GM23248 (cell line): ENCODE data around the gene GNA15. TPM values are rescaled to one million over a fixed set of nuclear protein-coding genes. Genes with fewer than 3 reads are reported as not detected.

ENCODE experiments used
- DNase-seq: peaks from one replicate; pipeline ENCODE4 v3.0.0-alpha.2; 2015
- H2AFZ ChIP-seq: fragments of 200-600 bp; sonication (generic); 2 replicates; pipeline ENCODE4 v1.6.1; 2016; ENCODE audit warnings: antibody characterized with exemption
- H3F3A ChIP-seq: fragments of 200-600 bp; sonication (generic); 2 replicates; pipeline ENCODE4 v1.6.1; 2016; ENCODE audit warnings: mild to moderate bottlenecking, antibody characterized with exemption, mixed run types; ENCODE audit not compliant: insufficient read depth
- H3K27ac ChIP-seq: fragments of 200-600 bp; sonication (generic); 2 replicates; pipeline ENCODE4 v1.5.1; 2016; ENCODE audit warnings: mild to moderate bottlenecking
- H3K27me3 ChIP-seq: fragments of 200-600 bp; sonication (generic); replicated peaks from 2 replicates; pipeline ENCODE4 v1.6.1; 2016; ENCODE audit warnings: mild to moderate bottlenecking; ENCODE audit not compliant: insufficient read depth
- H3K36me3 ChIP-seq: fragments of 200-600 bp; sonication (generic); 2 replicates; pipeline ENCODE4 v1.6.1; 2016; ENCODE audit warnings: low read depth, mild to moderate bottlenecking
- H3K4me1 ChIP-seq: fragments of 200-600 bp; sonication (generic); 2 replicates; pipeline ENCODE4 v1.6.1; 2016; ENCODE audit warnings: mild to moderate bottlenecking; ENCODE audit not compliant: insufficient read depth
- H3K4me2 ChIP-seq: fragments of 200-600 bp; sonication (generic); one replicate; pipeline ENCODE4 v1.6.1; 2016; ENCODE audit warnings: mild to moderate bottlenecking; ENCODE audit not compliant: unreplicated experiment
- H3K4me3 ChIP-seq: fragments of 200-600 bp; sonication (generic); 2 replicates; pipeline ENCODE4 v1.5.1; 2016; ENCODE audit warnings: mild to moderate bottlenecking
- H3K79me2 ChIP-seq: fragments of 200-600 bp; sonication (generic); 2 replicates; pipeline ENCODE4 v1.6.1; 2016; ENCODE audit warnings: mild to moderate bottlenecking; ENCODE audit not compliant: insufficient read depth
- H3K9ac ChIP-seq: fragments of 200-600 bp; sonication (generic); 2 replicates; pipeline ENCODE4 v1.6.1; 2016; ENCODE audit warnings: mild to moderate bottlenecking
- H3K9me2 ChIP-seq: fragments of 200-600 bp; sonication (generic); 2 replicates; pipeline ENCODE4 v1.6.1; 2016; ENCODE audit warnings: mixed run types, mild to moderate bottlenecking, moderate library complexity; ENCODE audit not compliant: insufficient read depth
- H3K9me3 ChIP-seq: fragments of 200-600 bp; sonication (generic); one replicate; pipeline ENCODE4 v1.6.1; 2017; ENCODE audit warnings: low read depth
- H4K20me1 ChIP-seq: fragments of 200-600 bp; sonication (generic); 2 replicates; pipeline ENCODE4 v1.6.0; 2016; ENCODE audit not compliant: insufficient read depth
- EZH2 ChIP-seq: fragments of 200-600 bp; sonication (generic); IDR thresholded peaks from 2 replicates; pipeline ENCODE4 v1.6.1; 2018; ENCODE audit warnings: antibody characterized with exemption, mild to moderate bottlenecking; ENCODE audit not compliant: insufficient read depth, poor library complexity, severe bottlenecking
- EZH2phosphoT487 ChIP-seq: fragments of 200-600 bp; sonication (generic); IDR thresholded peaks from 2 replicates; pipeline ENCODE4 v1.6.1; 2018; ENCODE audit warnings: antibody characterized with exemption, moderate library complexity, mild to moderate bottlenecking, low read depth; ENCODE audit not compliant: insufficient read depth
- WGBS, 2 experiments: methylation state at CpG; one replicate each; pipeline ENCODE4 v1.1.6; 2015 to 2017; ENCODE audit warnings: low lambda C conversion rate in 2 of 2, low coverage in 1 of 2; ENCODE audit errors: missing lambda C conversion rate in 2 of 2; 5-methylcytosine and 5-hydroxymethylcytosine counted together
- in situ Hi-C: fragments of 300-500 bp; cut with MboI; formaldehyde crosslinking; loops from 2 replicates; pipeline ENCODE4 v1.15.0; 2020
- polyA plus RNA-seq: library from polyadenylated mRNA; unstranded; fragments of >200 nt; fragmentation: Nextera tagmentation; extraction: Ambion mirVana; gene quantifications from 2 replicates; pipeline ENCODE4 v1.2.1, GENCODE V29; 2016
- total RNA-seq: library from RNA; depleted of rRNA; stranded (reverse); fragments of >200 nt; shearing (Covaris generic); gene quantifications from 2 replicates; pipeline ENCODE4 v1.2.3, GENCODE V29; 2014

Gene GNA15
- total and polyA plus RNA-seq, 2 experiments from 2014 or later = not detected

DNA sequence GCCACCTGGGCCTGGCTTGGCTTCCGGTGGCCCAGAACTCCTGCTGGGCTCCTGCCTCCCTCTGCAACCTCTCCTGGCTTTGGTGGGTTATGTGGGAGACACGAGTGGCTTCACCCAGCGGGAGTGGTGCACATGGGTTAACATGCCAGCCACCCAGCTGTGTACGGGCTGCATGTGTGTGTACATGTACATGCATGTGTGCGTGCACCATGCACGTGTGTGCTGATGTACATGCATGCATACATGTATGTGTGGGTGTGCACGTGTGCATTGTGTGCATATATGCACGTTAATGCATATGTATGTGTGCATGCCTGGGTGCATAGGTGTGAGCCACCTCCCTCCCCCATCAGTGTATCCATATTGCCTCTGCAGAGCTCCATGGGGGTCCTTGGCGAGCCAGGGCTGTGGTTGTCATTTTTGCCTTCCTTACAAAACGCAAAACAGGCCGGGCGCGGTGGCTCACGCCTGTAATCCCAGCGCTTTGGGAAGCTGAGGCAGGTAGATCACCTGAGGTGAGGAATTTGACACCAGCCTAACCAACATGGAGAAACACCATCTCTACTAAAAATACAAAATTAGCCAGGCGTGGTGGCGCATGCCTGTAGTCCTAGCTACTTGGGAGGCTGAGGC, 29.2 kb upstream of the GNA15 start:
- Histone ChIP-seq H3K36me3 (no peaks in the 10 kb centered on the region), H2AFZ (no peak overlapping the region), H3K9me3 (no peaks in the 10 kb centered on the region), H3K4me1 (no peaks in the 10 kb centered on the region; the same call in 1 of the 2 replicates), H3K4me3 (no peak overlapping the region), H3K79me2 (peaks cover 98% of the 10 kb centered on the region), H4K20me1 (peaks cover 4% of the 10 kb centered on the region; the same call in 1 of the 2 replicates), H3K9me2 (no peaks in the 10 kb centered on the region), H3K9ac (no peak overlapping the region), H3F3A (no peaks in the 10 kb centered on the region), H3K27ac (no peak overlapping the region), H3K27me3 (no peaks in the 10 kb centered on the region), H3K4me2 (no peak overlapping the region)
- 90 to 92% methylated on average over 17 of the region's 17 CpGs for WGBS, 2 experiments
- DNase-seq = no peak
- TF ChIP-seq EZH2phosphoT487 = no peak
- no peak for TF ChIP-seq EZH2
- in situ Hi-C loops = no loop called here

- 85 to 88% methylated on average over 7 of the region's 7 CpGs for WGBS, 2 experiments
- no peak for TF ChIP-seq EZH2phosphoT487
- TF ChIP-seq EZH2 = no peak
- Histone ChIP-seq H2AFZ (no peak overlapping the region), H3F3A (no peaks in the 10 kb centered on the region), H3K27me3 (no peaks in the 10 kb centered on the region), H3K9me2 (no peaks in the 10 kb centered on the region), H3K4me1 (no peaks in the 10 kb centered on the region; the same call in 1 of the 2 replicates), H3K4me2 (no peak overlapping the region), H3K79me2 (peaks cover 98% of the 10 kb centered on the region), H3K4me3 (no peak overlapping the region), H4K20me1 (peaks cover 4% of the 10 kb centered on the region; the same call in 1 of the 2 replicates), H3K9ac (no peak overlapping the region), H3K36me3 (no peaks in the 10 kb centered on the region), H3K27ac (no peak overlapping the region), H3K9me3 (no peaks in the 10 kb centered on the region)
- DNase-seq = no peak
- in situ Hi-C loops = no loop called here
These were observed 28.2 kb upstream of the GNA15 start for GRCh38 chr19:3107658-3108057.

GRCh38 chr19:3108775-3109174, 27.1 kb upstream of the GNA15 start:
- Histone ChIP-seq H2AFZ (no peak overlapping the region), H3K4me3 (no peak overlapping the region), H3K9me2 (no peaks in the 10 kb centered on the region), H3K4me1 (no peaks in the 10 kb centered on the region; the same call in 1 of the 2 replicates), H3K4me2 (no peak overlapping the region), H3K79me2 (peaks cover 98% of the 10 kb centered on the region), H3K9ac (no peak overlapping the region), H3K36me3 (no peaks in the 10 kb centered on the region), H3K9me3 (no peaks in the 10 kb centered on the region), H4K20me1 (peaks cover 2% of the 10 kb centered on the region; the same call in 1 of the 2 replicates), H3K27me3 (no peaks in the 10 kb centered on the region), H3F3A (no peaks in the 10 kb centered on the region), H3K27ac (no peak overlapping the region)
- in situ Hi-C loops = no loop called here
- TF ChIP-seq EZH2 (no peak), EZH2phosphoT487 (no peak)
- DNase-seq = peak; percentile 74
- 22 to 32% methylated on average over 5 of the region's 5 CpGs for WGBS, 2 experiments

- TF ChIP-seq EZH2phosphoT487 = no peak
- TF ChIP-seq EZH2 = no peak
- no peak for DNase-seq
- Histone ChIP-seq H2AFZ (no peak overlapping the region), H3K79me2 (peaks cover 98% of the 10 kb centered on the region), H3K4me1 (no peaks in the 10 kb centered on the region), H3F3A (no peaks in the 10 kb centered on the region), H3K27ac (no peak overlapping the region), H3K9me2 (no peaks in the 10 kb centered on the region), H3K9ac (no peak overlapping the region), H3K27me3 (no peaks in the 10 kb centered on the region), H3K36me3 (no peaks in the 10 kb centered on the region), H3K9me3 (no peaks in the 10 kb centered on the region), H3K4me2 (no peak overlapping the region), H3K4me3 (no peak overlapping the region), H4K20me1 (no peaks in the 10 kb centered on the region; the same call in 1 of the 2 replicates)
- WGBS, 2 experiments = 87% methylated on average over 22 of the region's 22 CpGs
- in situ Hi-C loops = no loop called here
These were observed 26.3 kb upstream of the GNA15 start for GRCh38 chr19:3109491-3109890.
